Neural progenitor cell (in vitro differentiated cells): ENCODE measurements around the gene POLE. TPM values are rescaled to one million over a fixed set of nuclear protein-coding genes. Genes with fewer than 3 reads are reported as not detected.

Experiments used
- DNase-seq: peaks from one replicate; pipeline ENCODE4 v3.0.0-alpha.2; 2016; ENCODE audit warnings: low spot score
- H2AFZ ChIP-seq: fragments of 200-600 bp; sonication (generic); replicated peaks from 2 replicates; pipeline ENCODE4 v1.6.1; 2016; ENCODE audit warnings: antibody characterized with exemption
- H3F3A ChIP-seq: fragments of 200-600 bp; sonication (generic); 2 replicates; pipeline ENCODE4 v1.6.1; 2016; ENCODE audit warnings: antibody characterized with exemption, low read depth
- H3K27ac ChIP-seq: fragments of 200-600 bp; sonication (generic); 2 replicates; pipeline ENCODE4 v1.5.1; 2016; ENCODE audit warnings: mild to moderate bottlenecking
- H3K27me3 ChIP-seq: fragments of 200-600 bp; sonication (generic); 2 replicates; pipeline ENCODE4 v1.6.1; 2016; ENCODE audit warnings: mild to moderate bottlenecking, moderate library complexity
- H3K36me3 ChIP-seq: fragments of 200-600 bp; sonication (generic); 2 replicates; pipeline ENCODE4 v1.5.1; 2016
- H3K4me1 ChIP-seq: fragments of 200-600 bp; sonication (generic); 2 replicates; pipeline ENCODE4 v1.6.1; 2016; ENCODE audit warnings: mixed run types
- H3K4me2 ChIP-seq: fragments of 200-600 bp; sonication (generic); 2 replicates; pipeline ENCODE4 v1.6.1; 2016
- H3K4me3 ChIP-seq: fragments of 200-600 bp; sonication (generic); 2 replicates; pipeline ENCODE4 v1.5.1; 2016
- H3K79me2 ChIP-seq: fragments of 200-600 bp; sonication (generic); 2 replicates; pipeline ENCODE4 v1.6.1; 2016; ENCODE audit warnings: low read depth
- H3K9ac ChIP-seq: fragments of 200-600 bp; sonication (generic); 2 replicates; pipeline ENCODE4 v1.6.1; 2016
- H3K9me3 ChIP-seq: fragments of 200-600 bp; sonication (generic); 2 replicates; pipeline ENCODE4 v1.5.1; 2016; ENCODE audit warnings: low read depth
- H4K20me1 ChIP-seq: fragments of 200-600 bp; sonication (generic); 2 replicates; pipeline ENCODE4 v1.6.1; 2016; ENCODE audit warnings: low read depth
- H3K27ac Mint-ChIP-seq: 3 replicates; pipeline ENCODE4 v1.8.0; 2021; ENCODE audit warnings: mixed read lengths
- H3K27me3 Mint-ChIP-seq: 2 replicates; pipeline ENCODE4 v1.8.0; 2022; ENCODE audit warnings: low read depth, mild to moderate bottlenecking, inconsistent platforms, moderate library complexity, mixed read lengths; ENCODE audit not compliant: insufficient read depth
- H3K36me3 Mint-ChIP-seq: 3 replicates; pipeline ENCODE4 v1.8.0; 2021; ENCODE audit warnings: mixed read lengths
- H3K4me1 Mint-ChIP-seq: 3 replicates; pipeline ENCODE4 v1.8.0; 2021; ENCODE audit warnings: mixed read lengths
- H3K4me3 Mint-ChIP-seq: 3 replicates; pipeline ENCODE4 v1.8.0; 2021; ENCODE audit warnings: mild to moderate bottlenecking, moderate library complexity, mixed read lengths
- H3K9me3 Mint-ChIP-seq: 3 replicates; pipeline ENCODE4 v1.8.0; 2020; ENCODE audit warnings: mixed read lengths
- EZH2 ChIP-seq: fragments of 200-600 bp; sonication (generic); IDR thresholded peaks from 2 replicates; pipeline ENCODE4 v1.6.1; 2017; ENCODE audit warnings: antibody characterized with exemption, mild to moderate bottlenecking, moderate library complexity
- EZH2phosphoT487 ChIP-seq: fragments of 200-600 bp; sonication (generic); IDR thresholded peaks from 2 replicates; pipeline ENCODE4 v1.6.1; 2017; ENCODE audit warnings: antibody characterized with exemption
- total RNA-seq: library from RNA; depleted of rRNA; stranded (reverse); fragments of >200 nt; gene quantifications from 2 replicates; pipeline ENCODE4 v1.2.3, GENCODE V29; 2015; ENCODE audit warnings: low replicate concordance
- TF ChIP-seq, protein P1 (sequence below): fragments of 200-600 bp; sonication (generic); IDR thresholded peaks from 2 replicates; pipeline ENCODE4 v1.5.1; 2017; ENCODE audit warnings: antibody characterized with exemption, mild to moderate bottlenecking

The POLE gene
- total RNA-seq, 1 donor from 2014 or later = 46.8 TPM

DNA sequence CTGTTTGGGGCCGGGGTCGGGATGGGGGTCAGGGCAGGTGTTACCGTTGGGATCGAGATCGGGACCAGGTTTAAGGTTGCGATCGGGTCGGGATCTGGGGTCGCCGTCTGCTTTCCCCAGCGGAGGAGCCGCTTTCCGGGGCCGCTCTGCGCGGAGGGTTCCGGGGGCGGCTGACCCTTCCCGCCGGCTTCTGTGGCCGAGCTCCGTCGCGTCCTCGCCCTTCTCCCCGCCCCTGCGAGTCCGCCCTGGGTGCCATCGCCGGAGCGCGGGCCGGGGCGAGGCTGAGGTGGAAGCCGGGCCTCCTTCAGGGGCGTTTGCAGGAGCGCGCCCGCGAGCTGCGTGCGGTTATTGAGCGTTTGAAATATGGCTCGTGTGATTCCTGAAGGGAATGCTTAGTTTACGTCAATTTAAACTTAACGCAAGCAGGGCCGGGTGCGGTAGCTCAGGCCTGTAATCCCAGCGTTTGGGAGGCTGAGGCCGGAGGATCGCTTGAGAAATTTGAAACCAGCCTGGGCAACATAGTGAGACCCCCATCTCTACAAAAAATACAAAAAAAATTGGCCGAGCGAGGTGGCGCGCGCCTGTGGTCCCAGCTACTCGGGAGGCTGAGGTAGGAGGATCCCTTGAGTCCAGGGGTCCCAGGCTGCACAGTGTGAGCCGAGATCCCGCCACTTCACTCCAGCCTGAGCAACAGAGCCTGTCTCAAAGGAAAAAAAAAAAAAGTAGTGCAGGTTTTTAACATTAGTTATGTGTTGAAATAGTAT is 24.1 kb upstream of the POLE start:
- Histone ChIP-seq H3K4me2 (peak overlapping the region; percentile 83), H4K20me1 (peaks cover 27% of the 10 kb centered on the region), H2AFZ (peak overlapping the region; percentile 68), H3K4me3 (peak overlapping the region; percentile 90), H3F3A (peaks cover 21% of the 10 kb centered on the region), H3K9ac (peak overlapping the region; percentile 75), H3K27ac (peak overlapping the region; percentile 6), H3K4me1 (peaks cover 9% of the 10 kb centered on the region), H3K36me3 (no peaks in the 10 kb centered on the region), H3K27me3 (no peaks in the 10 kb centered on the region), H3K79me2 (peaks cover 37% of the 10 kb centered on the region), H3K9me3 (no peaks in the 10 kb centered on the region)
- Mint-ChIP-seq H3K4me1 (peaks cover 11% of the 10 kb centered on the region), H3K27me3 (peaks cover 13% of the 10 kb centered on the region), H3K4me3 (peak overlapping the region; percentile 90), H3K27ac (no peak overlapping the region), H3K9me3 (no peaks in the 10 kb centered on the region), H3K36me3 (peaks cover 8% of the 10 kb centered on the region)
- TF ChIP-seq EZH2phosphoT487 = no peak
- no peak for TF ChIP-seq EZH2
- TF ChIP-seq, protein P1, sequence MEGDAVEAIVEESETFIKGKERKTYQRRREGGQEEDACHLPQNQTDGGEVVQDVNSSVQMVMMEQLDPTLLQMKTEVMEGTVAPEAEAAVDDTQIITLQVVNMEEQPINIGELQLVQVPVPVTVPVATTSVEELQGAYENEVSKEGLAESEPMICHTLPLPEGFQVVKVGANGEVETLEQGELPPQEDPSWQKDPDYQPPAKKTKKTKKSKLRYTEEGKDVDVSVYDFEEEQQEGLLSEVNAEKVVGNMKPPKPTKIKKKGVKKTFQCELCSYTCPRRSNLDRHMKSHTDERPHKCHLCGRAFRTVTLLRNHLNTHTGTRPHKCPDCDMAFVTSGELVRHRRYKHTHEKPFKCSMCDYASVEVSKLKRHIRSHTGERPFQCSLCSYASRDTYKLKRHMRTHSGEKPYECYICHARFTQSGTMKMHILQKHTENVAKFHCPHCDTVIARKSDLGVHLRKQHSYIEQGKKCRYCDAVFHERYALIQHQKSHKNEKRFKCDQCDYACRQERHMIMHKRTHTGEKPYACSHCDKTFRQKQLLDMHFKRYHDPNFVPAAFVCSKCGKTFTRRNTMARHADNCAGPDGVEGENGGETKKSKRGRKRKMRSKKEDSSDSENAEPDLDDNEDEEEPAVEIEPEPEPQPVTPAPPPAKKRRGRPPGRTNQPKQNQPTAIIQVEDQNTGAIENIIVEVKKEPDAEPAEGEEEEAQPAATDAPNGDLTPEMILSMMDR = no peak
- DNase-seq = peak; percentile 52

DNA sequence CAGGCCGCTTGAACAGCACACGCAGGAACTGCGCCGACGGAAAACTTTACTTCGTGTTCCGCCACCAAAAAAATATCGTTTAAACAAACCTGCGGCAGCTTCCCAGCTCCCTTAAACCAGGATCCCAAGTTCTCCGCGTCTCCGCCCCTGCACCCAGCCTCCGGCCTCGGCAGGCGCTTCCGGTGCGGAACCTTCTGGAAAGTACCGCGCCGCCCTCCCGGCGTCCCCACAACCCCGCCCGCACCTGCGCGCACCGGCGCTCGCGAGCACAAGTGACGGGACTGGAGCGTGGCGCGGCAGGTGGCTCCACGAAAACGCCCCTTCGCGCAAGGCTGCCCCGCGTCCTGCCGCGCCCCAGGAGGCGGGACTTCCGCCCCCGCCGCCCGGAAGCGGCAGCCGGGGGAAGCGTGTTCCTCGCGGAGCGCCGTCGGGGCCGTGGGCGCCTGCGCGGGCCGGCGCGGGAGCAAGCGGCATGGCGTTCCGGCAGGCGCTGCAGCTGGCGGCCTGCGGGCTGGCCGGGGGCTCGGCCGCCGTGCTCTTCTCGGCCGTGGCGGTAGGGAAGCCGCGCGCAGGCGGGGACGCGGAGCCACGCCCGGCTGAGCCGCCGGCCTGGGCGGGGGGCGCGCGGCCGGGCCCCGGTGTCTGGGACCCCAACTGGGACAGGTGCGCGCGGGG is 23.4 kb upstream of the POLE start, which contains the start of gene PGAM5:
Gene PGAM5, plus strand, starts transcription at position 438 of the 675 bp plus-strand sequence. Its CDS starts 35 bp downstream, at position 473.
- Mint-ChIP-seq H3K27ac (peak within 1 kb of the TSS; percentile 73), H3K36me3 (peaks cover 8% of the 10 kb centered on the region), H3K27me3 (peaks cover 13% of the 10 kb centered on the region), H3K4me1 (peaks cover 11% of the 10 kb centered on the region), H3K9me3 (no peaks in the 10 kb centered on the region), H3K4me3 (peak within 1 kb of the TSS; percentile 93)
- peak within 1 kb of the TSS; percentile 75 for H3K9ac ChIP-seq
- H3K4me1 ChIP-seq = peaks cover 9% of the 10 kb centered on the region
- H3K4me2 ChIP-seq = peak within 1 kb of the TSS; percentile 83
- DNase-seq = peak; percentile 87
- peaks cover 21% of the 10 kb centered on the region for H3F3A ChIP-seq
- no peaks in the 10 kb centered on the region for H3K36me3 ChIP-seq
- no peak for TF ChIP-seq EZH2phosphoT487
- TF ChIP-seq, protein P1 = no peak
- H4K20me1 ChIP-seq = peaks cover 27% of the 10 kb centered on the region
- peaks cover 37% of the 10 kb centered on the region for H3K79me2 ChIP-seq
- no peaks in the 10 kb centered on the region for H3K9me3 ChIP-seq
- H3K27me3 ChIP-seq = no peaks in the 10 kb centered on the region
- H3K4me3 ChIP-seq = peak within 1 kb of the TSS; percentile 90
- H3K27ac ChIP-seq = peak within 1 kb of the TSS; percentile 6
- H2AFZ ChIP-seq = peak within 1 kb of the TSS; percentile 68

DNA sequence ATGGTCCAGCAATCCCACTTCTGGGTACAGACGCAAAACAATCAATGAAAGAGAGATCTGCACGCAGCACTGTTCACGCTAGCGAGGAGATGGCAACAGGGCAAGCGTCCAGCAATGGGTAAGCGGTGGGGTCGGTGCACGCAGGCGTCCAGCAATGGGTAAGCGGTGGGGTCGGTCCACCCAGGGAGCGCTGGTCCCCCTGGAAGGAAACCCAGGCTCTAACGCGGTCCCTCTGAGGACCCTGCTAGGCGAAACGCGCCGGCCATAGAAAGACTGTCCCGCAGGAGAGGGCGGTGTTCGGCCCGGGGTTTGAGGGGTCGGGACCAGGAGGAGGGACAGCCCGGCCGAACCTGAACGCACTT is 22.9 kb upstream of the POLE start:
- no peaks in the 10 kb centered on the region for H3K9me3 ChIP-seq
- H3K27ac ChIP-seq = no peak overlapping the region
- peaks cover 37% of the 10 kb centered on the region for H3K79me2 ChIP-seq
- H3K9ac ChIP-seq = no peak overlapping the region
- peak; percentile 60 for DNase-seq
- Mint-ChIP-seq H3K4me1 (peaks cover 11% of the 10 kb centered on the region), H3K27me3 (peaks cover 13% of the 10 kb centered on the region), H3K36me3 (peaks cover 8% of the 10 kb centered on the region), H3K4me3 (peak overlapping the region; percentile 93), H3K9me3 (no peaks in the 10 kb centered on the region), H3K27ac (peak overlapping the region; percentile 73)
- H3K4me2 ChIP-seq = peak overlapping the region; percentile 83
- peaks cover 9% of the 10 kb centered on the region for H3K4me1 ChIP-seq
- H4K20me1 ChIP-seq = peaks cover 27% of the 10 kb centered on the region
- H3K36me3 ChIP-seq = no peaks in the 10 kb centered on the region
- peak overlapping the region; percentile 90 for H3K4me3 ChIP-seq
- H3F3A ChIP-seq = peaks cover 21% of the 10 kb centered on the region
- H3K27me3 ChIP-seq = no peaks in the 10 kb centered on the region
- TF ChIP-seq EZH2 (no peak), EZH2phosphoT487 (no peak)
- TF ChIP-seq, protein P1 = no peak
- H2AFZ ChIP-seq = peak overlapping the region; percentile 67
